Measurements from ENCODE around the gene OR4D1. TPM values are rescaled to one million over a fixed set of nuclear protein-coding genes. Genes with fewer than 3 reads are reported as not detected.

The OR4D1 gene
- total and polyA plus RNA-seq, 9 of the 15 experiments (the other 6 are each of a cell fraction or from before 2014, with no cell fraction given), result not detected

GRCh38 chr17:58184986-58185761, 37.0 kb downstream of the OR4D1 start (continued):
- TF ChIP-seq ZNF197 (CRISPR knock-in tag; IDR thresholded peaks at IDR 0.05; ENCODE audit: low read depth) (peak; percentile 55; the same call in 1 of the 2 replicates), ZZZ3 (IDR thresholded peaks at IDR 0.05) (no peak), ZNF232 (CRISPR knock-in tag; IDR thresholded peaks at IDR 0.05) (no peak; the same call in 1 of the 2 replicates), NR2F6 (CRISPR knock-in tag; IDR thresholded peaks at IDR 0.05) (no peak), ARID1B (IDR thresholded peaks at IDR 0.05) (peak; percentile 59), SRSF7 (optimal IDR thresholded peaks at IDR 0.05; ENCODE audit: low read depth, low read length) (no peak), RUNX1 (IDR thresholded peaks at IDR 0.05; ENCODE audit: low read depth) (no peak), FOXO4 (CRISPR knock-in tag; IDR thresholded peaks at IDR 0.05) (no peak), ZNF518B (CRISPR knock-in tag; IDR thresholded peaks at IDR 0.05) (no peak), ZNF639 (CRISPR knock-in tag; conservative IDR thresholded peaks at IDR 0.05 in 1 of 2, IDR thresholded peaks at IDR 0.05 in 1 of 2) (peak in 1 of 2 experiments; percentile 89; a peak in 2 of 4 replicates), PHB2 (IDR thresholded peaks at IDR 0.05; ENCODE audit: low read depth) (no peak), GTF2B (IDR thresholded peaks at IDR 0.05; ENCODE audit: extremely low read depth, insufficient read length) (no peak), GTF2E2 (tag; IDR thresholded peaks at IDR 0.05) (no peak; the same call in 1 of the 2 replicates), MLX (CRISPR knock-in tag; conservative IDR thresholded peaks at IDR 0.05) (no peak), HNRNPLL (IDR thresholded peaks at IDR 0.05; ENCODE audit: low read depth, low read length, poor library complexity, severe bottlenecking) (no peak), CREM (IDR thresholded peaks at IDR 0.05; ENCODE audit: low read depth) (no peak), SP1 (CRISPR knock-in tag; IDR thresholded peaks at IDR 0.05) (no peak)
- TF ChIP-seq, protein P1, sequence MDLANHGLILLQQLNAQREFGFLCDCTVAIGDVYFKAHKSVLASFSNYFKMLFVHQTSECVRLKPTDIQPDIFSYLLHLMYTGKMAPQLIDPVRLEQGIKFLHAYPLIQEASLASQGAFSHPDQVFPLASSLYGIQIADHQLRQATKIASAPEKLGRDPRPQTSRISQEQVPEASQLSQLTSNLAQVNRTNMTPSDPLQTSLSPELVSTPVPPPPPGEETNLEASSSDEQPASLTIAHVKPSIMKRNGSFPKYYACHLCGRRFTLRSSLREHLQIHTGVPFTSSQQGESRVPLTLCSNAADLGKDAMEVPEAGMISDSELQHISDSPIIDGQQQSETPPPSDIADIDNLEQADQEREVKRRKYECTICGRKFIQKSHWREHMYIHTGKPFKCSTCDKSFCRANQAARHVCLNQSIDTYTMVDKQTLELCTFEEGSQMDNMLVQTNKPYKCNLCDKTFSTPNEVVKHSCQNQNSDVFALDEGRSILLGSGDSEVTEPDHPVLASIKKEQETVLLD (IDR thresholded peaks at IDR 0.05), result no peak
